ENCODE data around the gene ITGA4.

DNA sequence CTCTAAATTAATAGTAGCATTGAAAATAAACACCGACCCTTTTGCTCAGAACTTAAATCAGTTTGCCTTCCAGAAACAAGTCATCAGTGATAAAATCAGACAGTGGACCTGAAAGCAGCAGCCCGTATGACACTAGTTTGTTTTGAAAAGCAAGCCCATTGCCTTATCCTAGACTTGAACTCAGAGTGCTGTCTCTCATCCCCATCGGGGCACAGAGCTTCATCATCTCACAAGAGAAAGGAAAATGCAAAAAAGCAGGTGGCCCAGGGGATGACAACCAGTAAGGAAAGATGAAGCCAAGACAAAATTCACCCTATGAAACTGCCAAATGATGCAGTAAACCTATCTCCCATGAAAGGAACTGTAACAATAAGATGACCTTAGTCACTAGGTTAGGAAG lies 128.5 kb downstream of the ITGA4 start:
- TF ChIP-seq, protein P1, sequence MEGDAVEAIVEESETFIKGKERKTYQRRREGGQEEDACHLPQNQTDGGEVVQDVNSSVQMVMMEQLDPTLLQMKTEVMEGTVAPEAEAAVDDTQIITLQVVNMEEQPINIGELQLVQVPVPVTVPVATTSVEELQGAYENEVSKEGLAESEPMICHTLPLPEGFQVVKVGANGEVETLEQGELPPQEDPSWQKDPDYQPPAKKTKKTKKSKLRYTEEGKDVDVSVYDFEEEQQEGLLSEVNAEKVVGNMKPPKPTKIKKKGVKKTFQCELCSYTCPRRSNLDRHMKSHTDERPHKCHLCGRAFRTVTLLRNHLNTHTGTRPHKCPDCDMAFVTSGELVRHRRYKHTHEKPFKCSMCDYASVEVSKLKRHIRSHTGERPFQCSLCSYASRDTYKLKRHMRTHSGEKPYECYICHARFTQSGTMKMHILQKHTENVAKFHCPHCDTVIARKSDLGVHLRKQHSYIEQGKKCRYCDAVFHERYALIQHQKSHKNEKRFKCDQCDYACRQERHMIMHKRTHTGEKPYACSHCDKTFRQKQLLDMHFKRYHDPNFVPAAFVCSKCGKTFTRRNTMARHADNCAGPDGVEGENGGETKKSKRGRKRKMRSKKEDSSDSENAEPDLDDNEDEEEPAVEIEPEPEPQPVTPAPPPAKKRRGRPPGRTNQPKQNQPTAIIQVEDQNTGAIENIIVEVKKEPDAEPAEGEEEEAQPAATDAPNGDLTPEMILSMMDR (conservative IDR thresholded peaks at IDR 0.05 in 1 of 2, IDR thresholded peaks at IDR 0.05 in 1 of 2; ENCODE audit: low read depth in 1 of 2, low read length in 2 of 2) = no peak
- no peak for TF ChIP-seq EZH2 (IDR thresholded peaks at IDR 0.05; ENCODE audit: low read length, missing control alignments)

Measured in fibroblast of lung (primary cell).